ENCODE results near the gene CABCOCO1. TPM values are rescaled to one million over a fixed set of nuclear protein-coding genes. Genes with fewer than 3 reads are reported as not detected.

The CABCOCO1 gene
- polyA plus RNA-seq, 5 donors = 2.0 to 6.4 (median 4.6) TPM

DNA sequence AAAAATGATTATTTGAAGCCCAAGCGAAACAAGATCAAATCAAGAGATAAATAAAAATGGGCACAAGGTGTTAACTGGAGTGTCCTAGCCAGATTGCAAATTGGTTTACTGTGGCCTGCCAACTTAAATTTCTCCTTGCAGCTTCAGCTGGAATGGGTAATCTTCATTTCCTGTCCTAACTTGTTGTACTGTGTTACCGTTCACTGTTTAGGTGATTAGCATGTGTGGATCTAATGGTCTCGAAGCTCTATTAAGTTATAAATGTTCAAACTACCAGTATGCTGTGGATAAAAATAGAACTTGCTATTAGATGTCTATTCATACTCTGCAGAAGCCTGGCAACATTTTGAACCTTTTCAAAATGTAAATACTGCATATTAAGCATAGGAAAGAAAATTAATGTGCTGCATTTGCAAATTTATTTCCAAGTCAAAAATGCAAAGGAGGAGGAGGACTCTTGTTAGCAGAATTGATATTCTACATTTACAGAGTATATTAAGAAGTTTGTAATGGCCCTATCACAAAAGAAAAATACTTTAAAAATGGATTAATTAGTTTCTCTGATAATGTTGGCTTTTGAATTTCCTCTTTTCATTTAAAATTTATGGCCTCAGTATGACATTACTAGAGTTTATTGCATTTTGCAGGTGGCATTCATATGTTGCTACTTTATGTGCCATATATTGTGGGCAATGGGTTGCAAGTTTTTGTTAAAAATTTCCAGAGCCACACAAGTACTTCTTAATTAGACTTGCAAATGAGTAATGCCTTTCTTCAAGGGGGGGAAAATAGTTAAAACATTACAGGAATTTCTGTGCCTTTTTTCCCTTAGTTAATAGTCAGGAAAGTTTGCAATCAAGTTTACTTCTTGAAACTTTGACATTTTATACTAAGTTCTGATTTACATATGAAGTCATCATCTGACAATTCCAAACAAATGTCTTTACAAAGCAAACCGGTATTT is 92.1 kb downstream of the CABCOCO1 start:
- no peak for DNase-seq

- DNase-seq = no peak
These were observed 94.3 kb downstream of the CABCOCO1 start for GRCh38 chr10:61757001-61757400.

- no peak for DNase-seq
These were observed 95.0 kb downstream of the CABCOCO1 start for GRCh38 chr10:61757525-61758397.

- DNase-seq = no peak
These were observed 95.7 kb downstream of the CABCOCO1 start for GRCh38 chr10:61758433-61758832.

GRCh38 chr10:61759751-61760150 is 97.0 kb downstream of the CABCOCO1 start:
- DNase-seq = no peak

DNA sequence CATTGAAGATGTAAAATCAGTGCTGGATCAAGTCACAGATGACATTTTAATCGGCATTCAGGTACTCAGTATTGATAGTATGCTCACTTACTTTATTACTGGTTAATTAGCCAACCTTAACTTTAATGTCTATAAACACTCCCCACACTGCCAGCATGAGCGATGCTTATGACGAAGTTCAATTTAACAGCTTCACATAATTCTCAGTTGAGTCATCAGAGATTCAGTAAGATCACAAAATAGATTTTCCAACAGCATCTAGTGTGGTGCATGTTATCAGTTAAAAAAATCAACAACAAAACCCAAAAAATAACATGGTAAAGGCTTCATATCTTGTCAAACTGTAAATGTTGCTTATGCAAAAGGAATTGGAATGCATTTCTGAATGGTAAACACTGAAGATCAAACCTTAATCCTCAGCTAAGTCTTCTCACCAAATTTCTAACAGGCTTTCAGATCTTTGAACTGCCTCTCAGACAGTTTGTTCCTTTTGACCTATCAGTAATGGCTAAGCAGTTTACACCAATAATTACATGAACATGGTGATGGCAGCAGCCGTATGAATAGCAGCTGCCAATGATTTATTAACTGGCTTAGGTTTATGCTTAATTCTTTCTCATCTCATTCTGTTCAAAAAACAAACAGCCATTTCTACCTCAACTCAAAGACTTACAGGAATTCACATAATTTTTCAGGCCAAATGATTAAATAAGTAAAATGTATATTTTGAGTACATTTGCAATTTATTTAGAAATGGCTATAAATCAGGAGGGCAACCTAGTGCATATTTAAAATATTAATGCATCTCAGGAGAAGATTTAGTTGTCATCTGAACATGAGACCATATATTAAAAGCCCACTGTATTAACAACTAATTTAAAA is 98.5 kb downstream of the CABCOCO1 start:
- DNase-seq = no peak

DNA sequence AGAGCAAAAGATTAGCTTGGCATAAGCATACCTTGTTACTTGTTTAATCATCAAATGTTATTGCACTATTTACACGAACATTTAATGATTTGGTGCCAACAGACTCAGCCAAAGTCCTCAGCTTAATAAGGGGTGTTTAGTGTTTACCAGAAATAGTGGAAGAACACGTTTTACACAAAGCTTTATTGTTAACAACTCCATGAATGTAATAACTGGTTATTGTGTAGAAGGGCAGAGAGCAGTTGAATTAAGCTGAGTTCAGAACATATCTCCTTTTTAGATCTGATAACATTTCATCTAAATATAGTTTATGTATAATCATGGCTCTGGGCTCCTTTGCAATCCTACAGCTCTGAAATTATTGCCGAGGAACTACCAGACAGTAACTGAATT is 99.1 kb downstream of the CABCOCO1 start:
- DNase-seq = no peak

DNA sequence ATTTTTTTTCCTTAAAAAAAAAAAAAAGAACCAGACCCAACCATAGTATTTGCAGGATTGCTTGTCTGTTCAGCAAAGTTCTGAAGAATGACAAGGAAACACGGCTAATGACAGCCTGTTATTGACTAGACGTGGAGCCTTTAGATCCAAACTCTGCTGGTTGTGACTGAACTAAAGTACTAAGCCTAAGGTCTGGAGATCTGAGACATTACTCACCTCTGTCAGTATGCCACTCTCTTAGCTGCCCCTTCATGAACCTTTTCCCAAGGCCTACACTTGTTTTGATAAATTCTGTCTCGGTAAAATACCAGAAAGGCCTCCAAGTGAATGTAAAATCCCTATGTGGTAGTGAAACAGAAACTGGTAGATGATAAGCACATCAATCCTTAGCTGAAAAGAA is 101.0 kb downstream of the CABCOCO1 start:
- no peak for DNase-seq

- no peak for DNase-seq
These were observed 101.8 kb downstream of the CABCOCO1 start for GRCh38 chr10:61764486-61764885.

DNA sequence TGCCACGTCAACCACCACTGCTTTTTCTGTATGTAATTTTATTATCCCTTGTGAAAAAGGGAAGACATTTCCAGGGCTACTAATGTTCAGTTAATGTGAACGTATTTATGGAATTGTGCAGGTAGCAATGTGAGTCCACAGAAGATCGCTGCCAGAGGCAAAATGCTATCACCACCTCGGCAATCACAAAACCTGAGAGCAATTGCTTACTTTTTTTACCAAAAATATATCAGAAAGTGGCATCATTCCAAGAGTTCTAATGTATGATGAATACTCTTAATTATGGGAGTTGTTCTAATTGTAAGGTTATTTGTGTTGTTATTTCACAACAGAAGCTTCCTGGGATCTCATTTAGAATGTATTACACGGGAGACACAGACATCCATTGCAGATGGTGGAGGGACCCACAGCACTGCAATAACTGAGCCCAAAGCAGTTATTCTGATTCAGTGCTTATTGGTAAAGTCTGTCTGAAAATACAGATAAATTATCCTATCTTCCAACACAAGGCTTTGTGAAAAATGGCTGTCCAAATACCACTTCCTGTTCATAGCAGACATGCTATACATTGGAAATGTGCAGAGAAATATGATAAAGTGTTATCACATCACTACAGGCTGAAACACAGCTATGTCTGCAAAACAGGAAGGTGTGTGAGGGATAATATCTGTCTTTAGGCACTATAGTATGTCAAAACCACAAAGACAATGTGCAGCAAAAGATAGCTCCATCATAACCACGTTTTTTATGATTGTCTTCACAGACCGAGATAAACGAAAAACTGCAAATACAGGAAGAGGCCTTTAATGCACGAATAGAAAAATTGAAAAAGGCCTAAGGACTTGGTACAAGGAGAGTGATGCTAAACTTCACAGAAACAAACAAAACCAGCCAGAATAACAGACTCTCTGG is 102.7 kb downstream of the CABCOCO1 start:
- DNase-seq = no peak

DNA sequence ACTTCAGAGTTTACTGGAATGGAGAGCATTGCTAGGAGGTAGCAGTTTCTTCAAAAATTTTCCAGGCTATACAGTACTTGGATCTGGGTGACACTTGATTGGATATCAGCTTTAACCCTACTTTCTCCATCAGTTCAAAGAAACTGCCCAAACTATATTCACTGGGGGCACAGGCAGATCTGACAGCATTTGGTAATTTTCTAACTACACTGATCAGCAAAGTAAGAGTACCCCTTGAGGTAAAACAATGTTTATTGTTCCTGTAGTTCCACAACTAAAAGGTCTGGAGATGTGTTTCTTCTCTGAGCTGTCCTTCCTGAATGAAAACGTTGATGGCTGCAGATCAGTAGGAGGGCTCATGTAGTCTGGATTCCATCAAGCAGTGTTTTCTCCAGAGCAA is 104.2 kb downstream of the CABCOCO1 start:
- DNase-seq = no peak

GRCh38 chr10:61774031-61774430 is 111.3 kb downstream of the CABCOCO1 start:
- no peak for DNase-seq

DNA sequence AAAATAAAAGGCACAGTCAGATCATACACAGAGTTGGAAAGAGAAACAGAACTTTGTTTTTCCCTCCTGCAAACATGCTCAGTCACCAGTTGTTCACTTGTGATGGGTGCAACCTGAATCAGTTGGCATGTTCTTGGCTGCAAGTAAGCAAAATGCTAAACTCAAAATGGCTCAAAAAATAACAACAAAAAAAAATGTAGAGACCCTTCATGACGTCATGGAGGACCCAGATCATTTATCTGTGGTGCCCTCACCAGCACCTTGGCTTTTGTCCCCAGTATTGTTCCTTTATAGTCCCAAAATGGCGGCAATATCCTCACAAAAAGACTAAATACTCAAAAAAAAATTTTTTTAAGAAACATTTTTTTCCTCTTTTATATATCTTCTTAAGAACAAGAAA is 112.4 kb downstream of the CABCOCO1 start:
- DNase-seq = no peak

GRCh38 chr10:61776615-61777266 is 114.0 kb downstream of the CABCOCO1 start:
- DNase-seq = no peak

DNA sequence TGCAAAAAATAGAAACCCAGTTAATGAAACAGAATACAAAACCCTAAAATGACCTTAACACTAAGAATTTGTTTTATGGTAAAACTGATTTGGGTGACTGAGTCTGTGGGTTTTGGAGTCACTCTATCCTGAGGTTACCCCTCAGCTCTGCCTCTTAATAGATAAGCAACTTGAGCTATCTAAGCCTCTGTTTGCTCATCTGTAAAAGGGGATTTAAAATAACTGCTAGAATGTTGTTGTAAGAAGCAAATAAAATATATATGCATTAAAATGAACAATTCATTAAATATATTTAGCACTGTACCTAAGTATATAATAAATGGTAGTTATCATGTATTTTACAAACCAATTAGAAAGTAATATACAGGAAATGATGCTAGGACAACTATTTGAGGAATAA is 115.4 kb downstream of the CABCOCO1 start:
- DNase-seq = no peak

GRCh38 chr10:61779276-61779675 is 116.5 kb downstream of the CABCOCO1 start:
- no peak for DNase-seq

DNA sequence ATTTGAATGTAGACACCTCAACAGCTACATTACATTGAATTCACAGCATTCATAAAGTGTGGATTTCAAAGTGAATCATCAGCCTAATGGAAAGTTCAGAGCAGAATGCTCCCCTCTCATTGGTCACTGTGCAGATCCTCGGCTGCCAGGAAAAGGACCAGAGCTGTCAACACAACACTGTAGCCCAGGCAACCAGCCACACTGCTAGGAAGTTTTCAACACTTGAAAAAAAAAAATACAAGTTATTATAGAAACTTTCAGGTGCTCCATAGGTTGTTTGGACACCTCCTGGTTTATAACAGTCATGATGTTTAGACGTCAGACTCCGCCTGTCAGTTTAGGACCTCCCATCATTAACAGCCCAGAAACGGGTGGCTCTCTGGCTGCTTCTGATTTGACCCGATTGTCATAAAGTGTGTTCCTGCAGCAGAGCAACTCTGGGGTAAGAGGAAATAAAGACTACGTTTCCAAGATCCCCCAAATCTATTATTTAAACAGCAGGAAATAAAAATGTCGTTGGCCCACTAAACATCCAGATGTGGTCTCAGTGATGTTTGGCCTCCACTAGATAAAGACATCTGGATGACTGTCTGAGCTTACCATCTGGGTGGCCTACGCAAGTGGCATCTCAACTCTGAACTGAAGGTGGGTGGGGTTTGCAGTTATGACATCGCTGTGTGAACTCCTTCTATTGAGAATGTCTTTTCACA is 117.4 kb downstream of the CABCOCO1 start:
- peak; percentile 39 to 48 for DNase-seq

- no peak for DNase-seq
These were observed 118.0 kb downstream of the CABCOCO1 start for GRCh38 chr10:61780732-61781131.

GRCh38 chr10:61781969-61782403 is 119.3 kb downstream of the CABCOCO1 start:
- DNase-seq = no peak
